ENCODE results near the gene REPIN1.

- TF ChIP-seq POLR2A (IDR thresholded peaks at IDR 0.05) (no peak), CTCF (IDR thresholded peaks at IDR 0.05) (no peak)
Observed at GRCh38 chr7:150398108-150398964, 29.7 kb downstream of the REPIN1 start.
